Epithelial cell of prostate (primary cell): ENCODE data around the gene AP2A2.

Experiments
- DNase-seq: peaks from one replicate; pipeline ENCODE4 v3.0.0-alpha.2; 2011; ENCODE audit warnings: low read depth, low spot score
- H3K27ac ChIP-seq: fragments of 450-650 bp; 2 replicates; pipeline ENCODE4 v1.5.1; 2017; ENCODE audit warnings: mild to moderate bottlenecking

The AP2A2 gene

GRCh38 chr11:925496-926301 lies at the start of gene AP2A2:
TSS of gene AP2A2 (plus strand) at chr11:925870. CDS start at chr11:926022, 152 bp downstream.
- peak within 1 kb of the TSS; percentile 59 for H3K27ac ChIP-seq
- DNase-seq = peak; percentile 40

- no peak for DNase-seq
- no peak overlapping the region for H3K27ac ChIP-seq
These were observed 49.1 kb upstream of the AP2A2 start for GRCh38 chr11:876545-876944.

GRCh38 chr11:877565-877964 lies 48.1 kb upstream of the AP2A2 start:
- H3K27ac ChIP-seq = no peak overlapping the region
- no peak for DNase-seq

GRCh38 chr11:880447-880846 lies 45.2 kb upstream of the AP2A2 start:
- H3K27ac ChIP-seq = no peak overlapping the region
- no peak for DNase-seq

GRCh38 chr11:882596-882995 lies 43.1 kb upstream of the AP2A2 start:
- no peak for DNase-seq
- H3K27ac ChIP-seq = no peak overlapping the region

GRCh38 chr11:883527-883926 lies 42.1 kb upstream of the AP2A2 start:
- no peak for DNase-seq
- H3K27ac ChIP-seq = no peak overlapping the region

GRCh38 chr11:884578-885070 lies 41.0 kb upstream of the AP2A2 start:
- H3K27ac ChIP-seq = no peak overlapping the region

GRCh38 chr11:886568-886967 lies 39.1 kb upstream of the AP2A2 start:
- no peak overlapping the region for H3K27ac ChIP-seq
- no peak for DNase-seq

More at GRCh38 chr11:884578-885070, 41.0 kb upstream of the AP2A2 start:
- DNase-seq = no peak

- DNase-seq = no peak
These were observed 38.1 kb upstream of the AP2A2 start for GRCh38 chr11:887589-887988.

GRCh38 chr11:888310-889212 lies 37.1 kb upstream of the AP2A2 start:
- H3K27ac ChIP-seq = no peak overlapping the region
- DNase-seq = no peak

More at GRCh38 chr11:887589-887988, 38.1 kb upstream of the AP2A2 start:
- H3K27ac ChIP-seq = no peak overlapping the region

GRCh38 chr11:889257-889656 lies 36.4 kb upstream of the AP2A2 start:
- H3K27ac ChIP-seq = no peak overlapping the region
- DNase-seq = no peak

- no peak for DNase-seq
- no peak overlapping the region for H3K27ac ChIP-seq
These were observed 35.8 kb upstream of the AP2A2 start for GRCh38 chr11:889687-890475.

- H3K27ac ChIP-seq = no peak overlapping the region
- DNase-seq = no peak
These were observed 34.7 kb upstream of the AP2A2 start for GRCh38 chr11:890794-891540.

- DNase-seq = no peak
- H3K27ac ChIP-seq = no peak overlapping the region
These were observed 32.5 kb upstream of the AP2A2 start for GRCh38 chr11:893008-893654.

GRCh38 chr11:894575-895201 lies 31.0 kb upstream of the AP2A2 start:
- no peak for DNase-seq
- no peak overlapping the region for H3K27ac ChIP-seq

- DNase-seq = no peak
- H3K27ac ChIP-seq = no peak overlapping the region
These were observed 30.1 kb upstream of the AP2A2 start for GRCh38 chr11:895331-896110.

- no peak for DNase-seq
- H3K27ac ChIP-seq = no peak overlapping the region
These were observed 28.2 kb upstream of the AP2A2 start for GRCh38 chr11:897253-898142.
